IMR-90 (cell line): ENCODE results near the gene EIF4E1B.

Experiments
- CEBPB ChIP-seq: IDR thresholded peaks from 2 replicates; pipeline ENCODE4 v1.6.1; 2012; ENCODE audit warnings: low read depth, low read length, improper control_type of control experiment
- CHD1 ChIP-seq: IDR thresholded peaks from 2 replicates; pipeline ENCODE4 v1.6.1; 2012; ENCODE audit warnings: low read depth, low read length, improper control_type of control experiment
- FOS ChIP-seq: fragments of 150-350 bp; IDR thresholded peaks from 2 replicates; pipeline ENCODE4 v1.6.1; 2016; ENCODE audit warnings: low read depth, low read length
- POLR2A ChIP-seq: IDR thresholded peaks from 2 replicates; pipeline ENCODE4 v1.6.1; 2012; ENCODE audit warnings: mild to moderate bottlenecking, low read depth, low read length
- RAD21 ChIP-seq: IDR thresholded peaks from 2 replicates; pipeline ENCODE4 v1.6.1; 2012; ENCODE audit warnings: low read length, improper control_type of control experiment
- RFX5 ChIP-seq: IDR thresholded peaks from 2 replicates; pipeline ENCODE4 v1.8.0; 2012; ENCODE audit warnings: low read depth, mild to moderate bottlenecking, low read length, moderate library complexity
- TF ChIP-seq, protein P1 (sequence below): conservative IDR thresholded peaks from 2 replicates; pipeline ENCODE4 v1.5.1; 2012; ENCODE audit warnings: mild to moderate bottlenecking, low read depth, low read length, improper control_type of control experiment
- TF ChIP-seq, protein P2 (sequence below): fragments of 150-350 bp; IDR thresholded peaks from 2 replicates; pipeline ENCODE4 v1.6.1; 2016; ENCODE audit warnings: low read depth, mild to moderate bottlenecking, low read length, moderate library complexity, borderline replicate concordance

DNA sequence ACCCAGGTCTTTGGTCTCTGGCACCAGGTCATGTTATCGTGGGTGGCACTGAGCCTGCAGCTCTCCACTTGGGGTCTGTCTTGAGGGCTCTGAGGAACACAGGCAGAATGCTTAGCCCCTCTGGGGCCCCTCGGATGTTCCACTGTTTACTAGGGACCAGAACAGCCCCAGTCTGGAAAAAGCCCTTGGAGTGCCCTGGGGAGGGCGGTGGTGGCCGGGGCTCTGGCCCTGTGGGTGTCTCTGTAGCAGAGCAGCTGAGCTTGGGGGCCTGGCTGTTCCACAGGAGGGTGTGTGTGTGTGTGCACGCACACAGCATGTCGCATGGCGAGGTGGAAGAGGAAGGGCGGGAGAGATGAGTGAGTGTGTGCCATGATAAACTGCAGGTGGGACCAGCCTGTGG is 35.9 kb upstream of the EIF4E1B start:
- no peak for TF ChIP-seq POLR2A
- TF ChIP-seq RFX5: no peak
- TF ChIP-seq FOS: no peak
- TF ChIP-seq, protein P1, sequence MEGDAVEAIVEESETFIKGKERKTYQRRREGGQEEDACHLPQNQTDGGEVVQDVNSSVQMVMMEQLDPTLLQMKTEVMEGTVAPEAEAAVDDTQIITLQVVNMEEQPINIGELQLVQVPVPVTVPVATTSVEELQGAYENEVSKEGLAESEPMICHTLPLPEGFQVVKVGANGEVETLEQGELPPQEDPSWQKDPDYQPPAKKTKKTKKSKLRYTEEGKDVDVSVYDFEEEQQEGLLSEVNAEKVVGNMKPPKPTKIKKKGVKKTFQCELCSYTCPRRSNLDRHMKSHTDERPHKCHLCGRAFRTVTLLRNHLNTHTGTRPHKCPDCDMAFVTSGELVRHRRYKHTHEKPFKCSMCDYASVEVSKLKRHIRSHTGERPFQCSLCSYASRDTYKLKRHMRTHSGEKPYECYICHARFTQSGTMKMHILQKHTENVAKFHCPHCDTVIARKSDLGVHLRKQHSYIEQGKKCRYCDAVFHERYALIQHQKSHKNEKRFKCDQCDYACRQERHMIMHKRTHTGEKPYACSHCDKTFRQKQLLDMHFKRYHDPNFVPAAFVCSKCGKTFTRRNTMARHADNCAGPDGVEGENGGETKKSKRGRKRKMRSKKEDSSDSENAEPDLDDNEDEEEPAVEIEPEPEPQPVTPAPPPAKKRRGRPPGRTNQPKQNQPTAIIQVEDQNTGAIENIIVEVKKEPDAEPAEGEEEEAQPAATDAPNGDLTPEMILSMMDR: no peak
- TF ChIP-seq CEBPB: no peak
- no peak for TF ChIP-seq CHD1
- TF ChIP-seq, protein P2, sequence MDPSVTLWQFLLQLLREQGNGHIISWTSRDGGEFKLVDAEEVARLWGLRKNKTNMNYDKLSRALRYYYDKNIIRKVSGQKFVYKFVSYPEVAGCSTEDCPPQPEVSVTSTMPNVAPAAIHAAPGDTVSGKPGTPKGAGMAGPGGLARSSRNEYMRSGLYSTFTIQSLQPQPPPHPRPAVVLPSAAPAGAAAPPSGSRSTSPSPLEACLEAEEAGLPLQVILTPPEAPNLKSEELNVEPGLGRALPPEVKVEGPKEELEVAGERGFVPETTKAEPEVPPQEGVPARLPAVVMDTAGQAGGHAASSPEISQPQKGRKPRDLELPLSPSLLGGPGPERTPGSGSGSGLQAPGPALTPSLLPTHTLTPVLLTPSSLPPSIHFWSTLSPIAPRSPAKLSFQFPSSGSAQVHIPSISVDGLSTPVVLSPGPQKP: no peak
- no peak for TF ChIP-seq RAD21
